Caco-2 (cell line): ENCODE data around the gene SPATA1. TPM values are rescaled to one million over a fixed set of nuclear protein-coding genes. Genes with fewer than 3 reads are reported as not detected.
A peak's percentile ranks its signal among the peaks of the same experiment; 100 is the strongest.

Source experiments
- BruUV-seq: library from RNA; stranded (reverse); fragments of 400-500 nt; replicated peaks from 2 replicates; lab custom pipeline; 2021; lab: Mats Ljungman, UMichigan
- CTCF ChIA-PET: fragments of 300-600 bp; sonication (Branson Sonifier 250); formaldehyde crosslinking; loops from one replicate; lab custom pipeline; 2022; ENCODE audit warnings: antibody characterized with exemption; lab: Charles Lee
- POLR2A ChIA-PET: fragments of 300-600 bp; sonication (Branson Sonifier 250); formaldehyde crosslinking; loops from one replicate; lab custom pipeline; 2022; ENCODE audit warnings: antibody characterized with exemption; lab: Charles Lee
- DNase-seq, 2 experiments: peaks; one replicate each; pipeline versions ENCODE4 v3.0.0 to v3.0.0-alpha.2; 2020 to 2022
- H3K27me3 ChIP-seq: replicated peaks from 2 replicates; pipeline ENCODE4 v1.6.0; 2011; ENCODE audit warnings: low read length; ENCODE audit not compliant: control insufficient read depth, insufficient read depth
- H3K36me3 ChIP-seq: 2 replicates; pipeline ENCODE4 v1.5.1; 2011; ENCODE audit warnings: low read length; ENCODE audit not compliant: control insufficient read depth, insufficient read depth
- H3K4me1 ChIP-seq: fragments of 250-450 bp; sonication (Bioruptor Pico); 2 replicates; pipeline ENCODE4 v1.5.1; 2020; ENCODE audit warnings: mild to moderate bottlenecking
- H3K4me3 ChIP-seq: 2 replicates; pipeline ENCODE4 v1.5.1; 2011; ENCODE audit warnings: low read depth, mild to moderate bottlenecking, control low read depth, low read length
- H3K9me3 ChIP-seq: fragments of 250-450 bp; sonication (Bioruptor Pico); 2 replicates; pipeline ENCODE4 v1.5.1; 2020; ENCODE audit warnings: mild to moderate bottlenecking, moderate library complexity
- H3K27ac Mint-ChIP-seq: one replicate; pipeline ENCODE4 v1.8.0; 2022; ENCODE audit warnings: mixed read lengths; ENCODE audit not compliant: unreplicated experiment
- H3K27me3 Mint-ChIP-seq: one replicate; pipeline ENCODE4 v1.8.0; 2022; ENCODE audit warnings: mixed read lengths; ENCODE audit not compliant: insufficient read depth, unreplicated experiment
- H3K36me3 Mint-ChIP-seq: one replicate; pipeline ENCODE4 v1.8.0; 2022; ENCODE audit warnings: mild to moderate bottlenecking, mixed read lengths; ENCODE audit not compliant: insufficient read depth, unreplicated experiment
- H3K4me1 Mint-ChIP-seq: one replicate; pipeline ENCODE4 v1.8.0; 2022; ENCODE audit warnings: low read depth, mixed read lengths; ENCODE audit not compliant: unreplicated experiment
- H3K4me3 Mint-ChIP-seq: one replicate; pipeline ENCODE4 v1.8.0; 2022; ENCODE audit warnings: mild to moderate bottlenecking, moderate library complexity, mixed read lengths; ENCODE audit not compliant: unreplicated experiment
- H3K9me3 Mint-ChIP-seq: one replicate; pipeline ENCODE4 v1.8.0; 2022; ENCODE audit warnings: mixed read lengths; ENCODE audit not compliant: unreplicated experiment
- intact Hi-C: fragments of 100-400 bp; cut with micrococcal nuclease; formaldehyde crosslinking; loops from one replicate; pipeline ENCODE4 v1.10.0; 2022; ENCODE audit not compliant: unreplicated experiment
- total RNA-seq: library from RNA; stranded (reverse); gene quantifications from 2 replicates; pipeline ENCODE4 v1.2.3, GENCODE V29; 2022
- TF ChIP-seq, protein P1 (sequence below), 2 experiments: fragments of 200-600 bp in 1 of 2; IDR thresholded peaks; 1 replicate in 1 of 2; 2 replicates in 1 of 2; pipeline versions ENCODE4 v1.5.1 to v1.8.0; 2011 to 2022; ENCODE audit warnings: antibody characterized with exemption in 1 of 2, control low read depth in 1 of 2, inconsistent platforms in 1 of 2, low read depth in 1 of 2, low read length in 1 of 2, mild to moderate bottlenecking in 1 of 2, moderate library complexity in 1 of 2; ENCODE audit not compliant: insufficient read depth in 1 of 2, severe bottlenecking in 1 of 2, unreplicated experiment in 1 of 2

Gene SPATA1
- total RNA-seq, 1 experiment from 2014 or later, result 0.57 TPM

DNA sequence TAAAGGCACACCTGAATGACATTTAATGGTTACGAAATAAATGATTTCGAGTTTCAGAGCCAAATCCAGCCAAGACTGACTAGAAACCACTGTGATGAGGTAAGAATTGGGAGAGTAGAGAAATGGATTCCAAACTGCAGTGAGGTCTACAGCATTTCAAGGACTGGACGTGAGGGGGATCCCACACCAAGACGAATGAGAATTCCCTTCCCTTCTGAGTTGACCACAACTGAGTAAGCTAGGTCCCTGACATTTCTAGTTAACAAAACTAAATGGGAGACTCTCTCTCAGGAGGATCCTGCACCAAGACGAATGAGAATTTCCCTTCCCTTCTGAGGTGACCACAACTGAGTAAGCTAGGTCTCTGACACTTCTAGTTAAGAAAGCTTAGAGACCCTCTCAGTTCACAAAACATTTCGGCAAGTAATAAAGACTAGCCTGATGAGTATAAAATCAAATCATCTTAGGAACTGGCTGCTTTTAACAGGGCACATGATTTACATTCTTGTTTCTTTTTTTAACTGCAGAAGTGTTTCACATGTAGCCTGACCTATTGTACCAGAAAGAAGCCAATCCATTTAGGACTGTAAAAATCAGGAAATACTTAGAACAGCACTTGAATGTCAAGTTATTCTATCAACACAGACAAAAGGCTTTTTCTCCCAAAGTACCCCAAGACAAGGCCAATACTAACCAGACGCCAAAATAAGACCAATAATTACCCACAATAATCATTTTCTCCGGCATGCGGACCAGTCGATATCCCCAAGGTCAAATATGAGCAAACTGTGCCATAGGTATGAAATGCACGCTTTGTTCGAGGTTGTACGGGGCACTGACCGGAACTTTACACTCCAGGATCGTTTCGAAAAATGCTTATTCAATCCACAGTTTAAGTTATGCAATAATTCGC is 1.4 kb upstream of the SPATA1 start:
- ChIA-PET CTCF (interaction anchor here (2.2 kb wide), 1 partner anchor 69 kb away, joined by 4 read pairs; the partner anchor contains the start of gene CTBS), POLR2A (no interaction called here)
- Mint-ChIP-seq H3K27me3 (no peaks in the 10 kb centered on the region), H3K4me1 (no peaks in the 10 kb centered on the region), H3K9me3 (no peaks in the 10 kb centered on the region), H3K36me3 (peaks cover 15% of the 10 kb centered on the region), H3K4me3 (peak overlapping the region; percentile 88), H3K27ac (peak overlapping the region; percentile 95)
- Histone ChIP-seq H3K4me3 (peak overlapping the region; percentile 81), H3K27me3 (no peaks in the 10 kb centered on the region), H3K9me3 (no peaks in the 10 kb centered on the region), H3K4me1 (peaks cover 7% of the 10 kb centered on the region; the same call in 1 of the 2 replicates), H3K36me3 (no peaks in the 10 kb centered on the region)
- BruUV-seq, result TSS peak; percentile 39
- no peak for DNase-seq
- intact Hi-C loops, result loop anchor here (10.0 kb wide), 1 partner anchor 120 kb away; no protein-coding TSS in a partner anchor
- TF ChIP-seq, protein P1, sequence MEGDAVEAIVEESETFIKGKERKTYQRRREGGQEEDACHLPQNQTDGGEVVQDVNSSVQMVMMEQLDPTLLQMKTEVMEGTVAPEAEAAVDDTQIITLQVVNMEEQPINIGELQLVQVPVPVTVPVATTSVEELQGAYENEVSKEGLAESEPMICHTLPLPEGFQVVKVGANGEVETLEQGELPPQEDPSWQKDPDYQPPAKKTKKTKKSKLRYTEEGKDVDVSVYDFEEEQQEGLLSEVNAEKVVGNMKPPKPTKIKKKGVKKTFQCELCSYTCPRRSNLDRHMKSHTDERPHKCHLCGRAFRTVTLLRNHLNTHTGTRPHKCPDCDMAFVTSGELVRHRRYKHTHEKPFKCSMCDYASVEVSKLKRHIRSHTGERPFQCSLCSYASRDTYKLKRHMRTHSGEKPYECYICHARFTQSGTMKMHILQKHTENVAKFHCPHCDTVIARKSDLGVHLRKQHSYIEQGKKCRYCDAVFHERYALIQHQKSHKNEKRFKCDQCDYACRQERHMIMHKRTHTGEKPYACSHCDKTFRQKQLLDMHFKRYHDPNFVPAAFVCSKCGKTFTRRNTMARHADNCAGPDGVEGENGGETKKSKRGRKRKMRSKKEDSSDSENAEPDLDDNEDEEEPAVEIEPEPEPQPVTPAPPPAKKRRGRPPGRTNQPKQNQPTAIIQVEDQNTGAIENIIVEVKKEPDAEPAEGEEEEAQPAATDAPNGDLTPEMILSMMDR (IDR thresholded peaks at IDR 0.05; ENCODE audit: insufficient read depth in 1 of 2, low read depth in 1 of 2, low read length in 1 of 2, severe bottlenecking in 1 of 2, unreplicated experiment in 1 of 2), result no peak

DNA sequence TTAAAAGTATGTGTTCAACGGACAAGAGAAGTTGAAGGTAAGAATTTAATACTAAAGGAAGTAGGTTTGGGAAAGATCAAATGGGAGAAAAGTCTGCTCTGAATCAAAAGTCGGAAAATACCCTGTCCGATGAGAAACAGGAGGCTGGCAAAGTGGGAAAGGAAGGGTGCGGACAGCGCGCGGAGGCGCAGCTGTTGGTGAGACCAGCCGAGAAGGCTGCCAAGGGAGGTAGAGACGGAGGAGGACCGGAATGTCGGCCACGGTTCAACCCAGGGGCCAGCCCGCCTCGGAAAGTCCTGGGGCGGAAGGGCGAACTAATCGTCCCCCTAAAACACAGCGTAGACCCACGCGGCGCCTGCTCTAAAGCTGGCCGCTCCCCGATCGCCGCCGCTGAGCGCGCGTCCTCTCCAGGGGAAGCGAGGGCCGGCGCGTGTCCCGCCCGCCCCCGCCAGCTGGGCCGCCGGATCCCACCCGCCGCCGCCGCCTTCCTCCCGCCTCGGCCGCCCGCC is 639 bp upstream of the SPATA1 start:
- POLR2A ChIA-PET, result interaction anchor here (1.0 kb wide), 1 partner anchor 69 kb away, joined by 3 read pairs; the partner anchor contains the start of gene CTBS
- Mint-ChIP-seq H3K36me3 (peaks cover 15% of the 10 kb centered on the region), H3K27me3 (no peaks in the 10 kb centered on the region), H3K27ac (peak overlapping the region; percentile 95), H3K9me3 (no peaks in the 10 kb centered on the region), H3K4me3 (peak overlapping the region; percentile 88), H3K4me1 (no peaks in the 10 kb centered on the region)
- intact Hi-C loops, result loop anchor here (1.0 to 10.0 kb wide), 4 partner anchors 26 to 185 kb away; partner anchors contain the start of genes CTBS, RPF1 and SSX2IP
- peak in 1 of 2 experiments; percentile 36 for DNase-seq
- peak overlapping the region; percentile 81 for H3K4me3 ChIP-seq
- H3K27me3 ChIP-seq, result no peaks in the 10 kb centered on the region
- CTCF ChIA-PET, result interaction anchor here (1.1 to 2.2 kb wide), 2 partner anchors 26 to 68 kb away, joined by 4 to 5 read pairs; partner anchors contain the start of gene CTBS
- TF ChIP-seq, protein P1 (IDR thresholded peaks at IDR 0.05; ENCODE audit: insufficient read depth in 1 of 2, low read depth in 1 of 2, low read length in 1 of 2, severe bottlenecking in 1 of 2, unreplicated experiment in 1 of 2), result no peak
- H3K9me3 ChIP-seq, result no peaks in the 10 kb centered on the region
- H3K4me1 ChIP-seq, result peaks cover 7% of the 10 kb centered on the region; the same call in 1 of the 2 replicates
- H3K36me3 ChIP-seq, result no peaks in the 10 kb centered on the region
- no TSS peak for BruUV-seq
